HepG2 (cell line): Measurements from ENCODE around the gene APOC1. TPM values are rescaled to one million over a fixed set of nuclear protein-coding genes. Genes with fewer than 3 reads are reported as not detected.
A peak's percentile ranks its signal among the peaks of the same experiment; 100 is the strongest.

Experiments
- ARNT ChIP-seq: fragments of 450-650 bp; IDR thresholded peaks from 2 replicates; pipeline ENCODE4 v1.6.1; 2017
- ASH2L ChIP-seq: fragments of 300-600, 200-600 bp; sonication (generic); IDR thresholded peaks from 2 replicates; pipeline ENCODE4 v1.7.0; 2017; ENCODE audit warnings: low read depth, mild to moderate bottlenecking, moderate library complexity, mixed read lengths, low read length; ENCODE audit not compliant: insufficient read length
- FOXO1 ChIP-seq: sonication (generic); formaldehyde crosslinking; IDR thresholded peaks from 2 replicates; pipeline ENCODE4 v1.4.0; 2020; ENCODE audit warnings: missing genetic modification reagents
- GATAD1 ChIP-seq: IDR thresholded peaks from 2 replicates; pipeline ENCODE4 v1.6.1; 2016; ENCODE audit warnings: missing genetic modification reagents, missing compliant biosample characterization
- KDM2A ChIP-seq: sonication (generic); formaldehyde crosslinking; IDR thresholded peaks from 2 replicates; pipeline ENCODE4 v1.4.0; 2020; ENCODE audit warnings: low read depth, missing genetic modification reagents, borderline replicate concordance
- KDM3A ChIP-seq: IDR thresholded peaks from 2 replicates; pipeline ENCODE4 v1.6.1; 2018; ENCODE audit warnings: low read depth, missing compliant biosample characterization
- ONECUT2 ChIP-seq: sonication (generic); formaldehyde crosslinking; IDR thresholded peaks from 2 replicates; pipeline ENCODE4 v1.4.0; 2020; ENCODE audit warnings: missing genetic modification reagents
- SAFB2 ChIP-seq: sonication (generic); formaldehyde crosslinking; IDR thresholded peaks from 2 replicates; pipeline ENCODE4 v1.5.1; 2020; ENCODE audit warnings: missing genetic modification reagents, low read depth, mild to moderate bottlenecking, borderline replicate concordance
- SP2 ChIP-seq: sonication (generic); formaldehyde crosslinking; IDR thresholded peaks from 2 replicates; pipeline ENCODE4 v1.5.1; 2020; ENCODE audit warnings: mild to moderate bottlenecking, missing genetic modification reagents
- ZFX ChIP-seq: sonication (generic); formaldehyde crosslinking; IDR thresholded peaks from 2 replicates; pipeline ENCODE4 v1.4.0; 2020; ENCODE audit warnings: mild to moderate bottlenecking, low read depth, missing genetic modification reagents, moderate library complexity
- ZNF264 ChIP-seq: sonication (generic); formaldehyde crosslinking; IDR thresholded peaks from 2 replicates; pipeline ENCODE4 v1.4.0; 2020; ENCODE audit warnings: missing genetic modification reagents
- ZNF335 ChIP-seq: sonication (generic); formaldehyde crosslinking; IDR thresholded peaks from 2 replicates; pipeline ENCODE4 v1.4.0; 2020; ENCODE audit warnings: missing genetic modification reagents
- ZNF468 ChIP-seq: sonication (generic); formaldehyde crosslinking; IDR thresholded peaks from 2 replicates; pipeline ENCODE4 v1.8.0; 2022; ENCODE audit warnings: mild to moderate bottlenecking, moderate library complexity, missing genetic modification reagents
- ZNF484 ChIP-seq: sonication (generic); formaldehyde crosslinking; IDR thresholded peaks from 2 replicates; pipeline ENCODE4 v1.5.1; 2020; ENCODE audit warnings: mild to moderate bottlenecking, low read depth, missing genetic modification reagents, borderline replicate concordance
- ZNF781 ChIP-seq: sonication (generic); formaldehyde crosslinking; IDR thresholded peaks from 2 replicates; pipeline ENCODE4 v1.5.1; 2020; ENCODE audit warnings: borderline replicate concordance, mild to moderate bottlenecking, missing genetic modification reagents; ENCODE audit errors: not compliant biosample characterization
- polyA plus RNA-seq, 8 experiments: library from polyadenylated mRNA; depleted of rRNA in 3 of 8; stranded (reverse) in 7 of 8; unstranded in 1 of 8; fragments of >200 nt; fragmentation: Illumina TruSeq in 4 of 8; extraction: Trizol in 4 of 8; gene quantifications; 2 replicates each; pipeline versions ENCODE4 v1.2.1 to v1.2.3, GENCODE V29; 2011 to 2016; ENCODE audit warnings: low read depth in 4 of 8, missing spikeins in 1 of 8, mixed read lengths in 1 of 8; ENCODE audit not compliant: insufficient read depth in 1 of 8
- total RNA-seq, 5 experiments: library from RNA; depleted of rRNA; stranded (reverse); fragments of >200 nt; fragmentation: Illumina TruSeq; extraction: Trizol; gene quantifications; 2 replicates each; pipeline ENCODE4 v1.2.3, GENCODE V29; 2016; ENCODE audit warnings: low read depth in 1 of 5
- TF ChIP-seq, protein P1 (sequence below): sonication (generic); formaldehyde crosslinking; IDR thresholded peaks from 2 replicates; pipeline ENCODE4 v1.8.1; 2023; ENCODE audit warnings: mild to moderate bottlenecking, moderate library complexity, missing genetic modification reagents
- TF ChIP-seq, protein P2 (sequence below): sonication (generic); formaldehyde crosslinking; IDR thresholded peaks from 2 replicates; pipeline ENCODE4 v1.4.0; 2020; ENCODE audit warnings: missing genetic modification reagents, borderline replicate concordance
- TF ChIP-seq, protein P3 (sequence below): sonication (generic); formaldehyde crosslinking; IDR thresholded peaks from 2 replicates; pipeline ENCODE4 v1.8.0; 2022; ENCODE audit warnings: mild to moderate bottlenecking, missing genetic modification reagents, borderline replicate concordance
- TF ChIP-seq, protein P4 (sequence below): sonication (generic); formaldehyde crosslinking; IDR thresholded peaks from 2 replicates; pipeline ENCODE4 v1.5.0; 2020; ENCODE audit warnings: mild to moderate bottlenecking, missing genetic modification reagents, borderline replicate concordance
- TF ChIP-seq, protein P5 (sequence below): IDR thresholded peaks from 2 replicates; pipeline ENCODE4 v1.6.1; 2018; ENCODE audit warnings: missing genetic modification reagents, mild to moderate bottlenecking, missing compliant biosample characterization

APOC1 gene
- total and polyA plus RNA-seq, 2 of the 13 experiments (the other 11 are each of a cell fraction or from before 2014, with no cell fraction given) = 600 to 1,235 TPM

DNA sequence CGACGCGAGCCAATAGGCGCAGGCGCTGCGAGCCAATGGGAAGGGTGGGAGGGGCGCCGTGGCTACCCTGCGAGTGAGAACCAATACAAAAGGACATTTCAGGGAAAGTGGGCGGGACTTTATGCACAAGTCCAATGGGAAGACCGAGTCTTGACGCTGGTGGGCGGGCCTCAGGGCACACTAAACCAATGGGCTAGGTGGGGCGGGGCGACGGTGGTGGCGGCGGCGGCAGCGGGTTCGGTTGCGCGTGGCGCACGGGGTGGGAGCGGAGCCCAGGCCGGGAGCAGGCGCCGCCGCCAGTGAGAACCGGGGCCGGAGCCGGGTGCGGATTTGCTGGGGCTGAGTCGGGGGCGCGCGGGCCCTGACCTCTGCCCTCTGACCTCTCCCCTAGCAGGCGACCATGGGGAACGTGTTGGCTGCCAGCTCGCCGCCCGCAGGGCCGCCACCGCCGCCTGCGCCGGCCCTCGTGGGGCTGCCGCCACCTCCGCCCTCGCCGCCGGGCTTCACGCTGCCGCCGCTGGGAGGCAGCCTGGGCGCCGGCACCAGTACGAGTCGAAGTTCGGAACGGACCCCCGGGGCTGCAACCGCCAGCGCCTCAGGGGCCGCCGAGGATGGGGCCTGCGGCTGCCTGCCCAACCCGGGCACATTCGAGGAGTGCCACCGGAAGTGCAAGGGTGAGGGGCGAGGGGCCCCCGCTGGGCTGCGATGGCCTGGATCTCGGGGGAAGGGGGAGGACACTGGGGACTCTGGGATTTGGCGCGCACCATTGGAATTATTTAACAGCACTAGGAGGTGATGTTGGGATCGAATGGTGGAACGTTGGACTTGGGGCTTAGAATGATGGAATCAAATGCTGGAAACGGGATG, 23.2 kb upstream of the APOC1 start, which contains the start of gene TOMM40 (continued):
- TF ChIP-seq ASH2L (no peak), ZNF264 (CRISPR knock-in tag) (no peak), ZFX (peak; percentile 65), ZNF335 (CRISPR knock-in tag) (no peak), KDM2A (CRISPR knock-in tag) (no peak), ARNT (no peak), KDM3A (no peak), GATAD1 (CRISPR knock-in tag) (peak; percentile 59; the same call in 1 of the 2 replicates), ZNF484 (CRISPR knock-in tag) (no peak; the same call in 1 of the 2 replicates), ZNF781 (CRISPR knock-in tag) (no peak), FOXO1 (CRISPR knock-in tag) (no peak), ONECUT2 (CRISPR knock-in tag) (no peak), ZNF468 (0 out of 2 replicates have a peak, but pooled peaks have one; percentile 52), SP2 (CRISPR knock-in tag) (peak; percentile 96), SAFB2 (CRISPR knock-in tag) (no peak)
- TF ChIP-seq, protein P1, sequence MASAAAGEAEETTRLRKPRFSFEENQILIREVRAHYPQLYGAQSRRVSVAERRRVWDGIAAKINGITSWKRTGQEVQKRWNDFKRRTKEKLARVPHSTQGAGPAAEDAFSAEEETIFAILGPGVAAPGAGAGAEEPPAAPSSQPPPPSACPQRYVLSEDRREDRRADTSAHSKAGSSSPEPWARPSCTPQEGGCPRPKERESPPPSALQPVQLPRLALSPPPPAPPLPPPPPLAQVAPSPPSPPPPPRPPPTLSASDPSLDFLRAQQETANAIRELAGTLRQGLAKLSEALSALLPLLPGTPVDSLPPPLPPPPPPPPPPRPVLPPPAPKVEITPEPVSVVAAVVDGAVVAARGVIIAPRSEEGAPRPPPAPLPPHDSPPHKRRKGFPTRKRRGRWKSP (CRISPR knock-in tag) = no peak
- TF ChIP-seq, protein P2, sequence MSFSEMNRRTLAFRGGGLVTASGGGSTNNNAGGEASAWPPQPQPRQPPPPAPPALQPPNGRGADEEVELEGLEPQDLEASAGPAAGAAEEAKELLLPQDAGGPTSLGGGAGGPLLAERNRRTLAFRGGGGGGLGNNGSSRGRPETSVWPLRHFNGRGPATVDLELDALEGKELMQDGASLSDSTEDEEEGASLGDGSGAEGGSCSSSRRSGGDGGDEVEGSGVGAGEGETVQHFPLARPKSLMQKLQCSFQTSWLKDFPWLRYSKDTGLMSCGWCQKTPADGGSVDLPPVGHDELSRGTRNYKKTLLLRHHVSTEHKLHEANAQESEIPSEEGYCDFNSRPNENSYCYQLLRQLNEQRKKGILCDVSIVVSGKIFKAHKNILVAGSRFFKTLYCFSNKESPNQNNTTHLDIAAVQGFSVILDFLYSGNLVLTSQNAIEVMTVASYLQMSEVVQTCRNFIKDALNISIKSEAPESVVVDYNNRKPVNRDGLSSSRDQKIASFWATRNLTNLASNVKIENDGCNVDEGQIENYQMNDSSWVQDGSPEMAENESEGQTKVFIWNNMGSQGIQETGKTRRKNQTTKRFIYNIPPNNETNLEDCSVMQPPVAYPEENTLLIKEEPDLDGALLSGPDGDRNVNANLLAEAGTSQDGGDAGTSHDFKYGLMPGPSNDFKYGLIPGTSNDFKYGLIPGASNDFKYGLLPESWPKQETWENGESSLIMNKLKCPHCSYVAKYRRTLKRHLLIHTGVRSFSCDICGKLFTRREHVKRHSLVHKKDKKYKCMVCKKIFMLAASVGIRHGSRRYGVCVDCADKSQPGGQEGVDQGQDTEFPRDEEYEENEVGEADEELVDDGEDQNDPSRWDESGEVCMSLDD (CRISPR knock-in tag) = no peak
- TF ChIP-seq, protein P3, sequence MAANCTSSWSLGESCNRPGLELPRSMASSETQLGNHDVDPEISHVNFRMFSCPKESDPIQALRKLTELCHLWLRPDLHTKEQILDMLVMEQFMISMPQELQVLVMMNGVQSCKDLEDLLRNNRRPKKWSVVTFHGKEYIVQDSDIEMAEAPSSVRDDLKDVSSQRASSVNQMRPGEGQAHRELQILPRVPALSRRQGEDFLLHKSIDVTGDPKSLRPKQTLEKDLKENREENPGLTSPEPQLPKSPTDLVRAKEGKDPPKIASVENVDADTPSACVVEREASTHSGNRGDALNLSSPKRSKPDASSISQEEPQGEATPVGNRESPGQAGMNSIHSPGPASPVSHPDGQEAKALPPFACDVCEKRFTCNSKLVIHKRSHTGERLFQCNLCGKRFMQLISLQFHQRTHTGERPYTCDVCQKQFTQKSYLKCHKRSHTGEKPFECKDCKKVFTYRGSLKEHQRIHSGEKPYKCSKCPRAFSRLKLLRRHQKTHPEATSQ (CRISPR knock-in tag) = no peak
- TF ChIP-seq, protein P4, sequence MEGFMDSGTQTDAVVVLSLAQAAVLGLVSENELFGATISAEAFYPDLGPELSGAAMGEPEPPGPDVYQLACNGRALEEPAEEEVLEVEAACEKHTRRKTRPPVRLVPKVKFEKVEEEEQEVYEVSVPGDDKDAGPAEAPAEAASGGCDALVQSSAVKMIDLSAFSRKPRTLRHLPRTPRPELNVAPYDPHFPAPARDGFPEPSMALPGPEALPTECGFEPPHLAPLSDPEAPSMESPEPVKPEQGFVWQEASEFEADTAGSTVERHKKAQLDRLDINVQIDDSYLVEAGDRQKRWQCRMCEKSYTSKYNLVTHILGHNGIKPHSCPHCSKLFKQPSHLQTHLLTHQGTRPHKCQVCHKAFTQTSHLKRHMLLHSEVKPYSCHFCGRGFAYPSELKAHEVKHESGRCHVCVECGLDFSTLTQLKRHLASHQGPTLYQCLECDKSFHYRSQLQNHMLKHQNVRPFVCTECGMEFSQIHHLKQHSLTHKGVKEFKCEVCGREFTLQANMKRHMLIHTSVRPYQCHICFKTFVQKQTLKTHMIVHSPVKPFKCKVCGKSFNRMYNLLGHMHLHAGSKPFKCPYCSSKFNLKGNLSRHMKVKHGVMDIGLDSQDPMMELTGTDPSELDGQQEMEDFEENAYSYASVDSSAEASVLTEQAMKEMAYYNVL (CRISPR knock-in tag) = no peak
- TF ChIP-seq, protein P5, sequence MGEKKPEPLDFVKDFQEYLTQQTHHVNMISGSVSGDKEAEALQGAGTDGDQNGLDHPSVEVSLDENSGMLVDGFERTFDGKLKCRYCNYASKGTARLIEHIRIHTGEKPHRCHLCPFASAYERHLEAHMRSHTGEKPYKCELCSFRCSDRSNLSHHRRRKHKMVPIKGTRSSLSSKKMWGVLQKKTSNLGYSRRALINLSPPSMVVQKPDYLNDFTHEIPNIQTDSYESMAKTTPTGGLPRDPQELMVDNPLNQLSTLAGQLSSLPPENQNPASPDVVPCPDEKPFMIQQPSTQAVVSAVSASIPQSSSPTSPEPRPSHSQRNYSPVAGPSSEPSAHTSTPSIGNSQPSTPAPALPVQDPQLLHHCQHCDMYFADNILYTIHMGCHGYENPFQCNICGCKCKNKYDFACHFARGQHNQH (CRISPR knock-in tag) = 0 out of 2 replicates have a peak, but pooled peaks have one; percentile 12
